NT2/D1 (cell line): Measurements from ENCODE around the gene WBP11.

Experiments
- SUZ12 ChIP-seq: IDR thresholded peaks from 2 replicates; pipeline ENCODE4 v1.6.1; 2011; ENCODE audit not compliant: insufficient read length, insufficient read depth; ENCODE audit errors: extremely low read depth
- YY1 ChIP-seq: IDR thresholded peaks from 2 replicates; pipeline ENCODE4 v1.6.1; 2011; ENCODE audit not compliant: insufficient read length, insufficient read depth

DNA sequence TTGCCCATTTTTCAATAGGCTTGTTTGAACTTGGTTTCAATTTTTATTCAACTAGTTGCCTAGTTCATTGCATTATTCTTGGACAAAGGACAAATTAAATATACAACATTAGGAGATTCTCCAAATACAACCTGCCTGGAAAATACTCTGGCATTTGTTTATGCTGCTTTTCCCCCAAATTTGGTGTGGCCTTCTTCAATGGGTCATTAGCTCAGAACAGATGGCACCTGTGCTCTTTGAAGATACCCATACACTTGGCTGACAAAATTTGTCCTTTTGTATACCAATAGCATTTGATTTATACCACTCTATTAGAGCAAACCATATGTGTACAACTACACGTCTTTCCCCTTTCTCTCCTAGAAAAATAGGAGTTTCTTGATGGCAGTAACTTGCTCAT, 35.7 kb downstream of the WBP11 start:
- TF ChIP-seq SUZ12 (no peak), YY1 (no peak)
